Activated gamma-delta T cell treated with Interleukin-2 at 50 U/mL for 16 hours (primary cell): Measurements from ENCODE around the gene JUNB.
"Not testable (repeated sequence)": the region's sequence is repeated elsewhere in the genome, so short reads cannot be mapped to it uniquely, and the experiment has no call there.

Experiments
- DNase-seq: peaks from one replicate; pipeline ENCODE4 v3.0.0-alpha.2; 2020

JUNB gene

DNA sequence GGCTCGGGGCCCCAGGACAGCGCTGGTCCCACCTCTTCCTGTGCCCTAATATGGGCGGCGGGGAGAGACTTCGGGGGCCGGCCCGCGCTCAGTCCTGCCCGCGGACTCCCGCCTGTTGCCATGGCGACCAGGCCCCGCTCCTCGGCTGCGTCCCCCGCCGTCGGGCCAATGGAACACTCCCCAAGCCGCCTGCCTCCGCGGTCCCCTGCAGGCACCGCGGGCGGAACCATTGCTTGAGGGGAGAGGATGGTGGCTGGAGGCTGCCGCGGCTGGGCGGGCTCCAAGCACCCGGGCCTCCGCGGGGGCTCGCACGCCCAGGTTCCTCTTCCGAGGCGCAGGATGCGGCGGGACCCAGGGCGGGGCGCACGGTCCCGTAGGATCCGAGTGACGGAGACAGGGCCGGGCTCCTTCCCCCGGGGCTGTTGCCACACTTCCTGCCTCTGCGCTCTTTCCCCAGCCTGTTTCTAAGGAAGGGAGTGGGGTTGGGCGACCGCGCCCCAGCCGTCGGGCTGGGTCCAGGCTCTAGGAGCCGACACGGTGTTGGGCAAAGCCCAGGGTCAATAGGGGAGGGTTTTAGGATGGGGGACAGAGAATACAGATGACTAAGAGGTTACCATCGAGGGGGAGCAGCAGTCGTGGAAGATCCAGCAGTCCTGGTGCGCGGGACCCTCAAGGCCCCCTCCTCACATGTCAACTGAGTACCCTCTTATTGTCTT, 1.2 kb upstream of the JUNB start:
- peak; percentile 91 for DNase-seq

DNA sequence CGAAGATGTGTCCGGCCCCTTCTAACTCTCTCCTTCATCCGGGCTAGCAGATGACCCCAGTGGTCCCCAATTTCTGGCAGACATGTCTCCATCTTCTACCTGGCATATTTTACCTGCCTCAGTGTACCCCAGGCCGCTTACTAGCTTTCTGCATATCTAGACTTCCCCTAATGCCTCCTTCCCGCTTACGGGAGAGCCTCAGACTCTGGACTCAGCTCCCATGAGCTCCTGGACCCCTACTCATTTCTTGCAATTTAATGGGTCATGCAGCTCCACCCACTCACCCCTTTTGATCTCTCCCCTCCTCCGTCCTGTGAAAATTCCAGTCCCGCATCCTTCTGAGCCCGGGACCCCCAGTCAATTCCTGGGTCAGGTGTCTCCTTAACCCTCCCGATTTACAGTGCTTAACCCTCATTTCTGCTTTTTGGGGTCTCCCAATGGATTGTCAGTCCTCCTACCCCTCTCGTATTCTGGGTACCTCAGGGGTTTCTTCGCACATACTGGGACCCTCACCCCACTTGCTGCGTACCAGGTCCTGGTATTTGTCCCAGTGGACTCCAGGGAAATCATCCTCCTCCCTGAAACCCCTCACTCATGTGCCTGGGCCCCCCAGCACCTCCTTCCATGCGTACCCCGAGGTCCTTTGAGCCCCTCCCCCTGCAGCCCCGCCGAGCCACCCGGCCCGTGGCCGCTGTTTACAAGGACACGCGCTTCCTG, 500 bp upstream of the JUNB start:
- no peak for DNase-seq

DNA sequence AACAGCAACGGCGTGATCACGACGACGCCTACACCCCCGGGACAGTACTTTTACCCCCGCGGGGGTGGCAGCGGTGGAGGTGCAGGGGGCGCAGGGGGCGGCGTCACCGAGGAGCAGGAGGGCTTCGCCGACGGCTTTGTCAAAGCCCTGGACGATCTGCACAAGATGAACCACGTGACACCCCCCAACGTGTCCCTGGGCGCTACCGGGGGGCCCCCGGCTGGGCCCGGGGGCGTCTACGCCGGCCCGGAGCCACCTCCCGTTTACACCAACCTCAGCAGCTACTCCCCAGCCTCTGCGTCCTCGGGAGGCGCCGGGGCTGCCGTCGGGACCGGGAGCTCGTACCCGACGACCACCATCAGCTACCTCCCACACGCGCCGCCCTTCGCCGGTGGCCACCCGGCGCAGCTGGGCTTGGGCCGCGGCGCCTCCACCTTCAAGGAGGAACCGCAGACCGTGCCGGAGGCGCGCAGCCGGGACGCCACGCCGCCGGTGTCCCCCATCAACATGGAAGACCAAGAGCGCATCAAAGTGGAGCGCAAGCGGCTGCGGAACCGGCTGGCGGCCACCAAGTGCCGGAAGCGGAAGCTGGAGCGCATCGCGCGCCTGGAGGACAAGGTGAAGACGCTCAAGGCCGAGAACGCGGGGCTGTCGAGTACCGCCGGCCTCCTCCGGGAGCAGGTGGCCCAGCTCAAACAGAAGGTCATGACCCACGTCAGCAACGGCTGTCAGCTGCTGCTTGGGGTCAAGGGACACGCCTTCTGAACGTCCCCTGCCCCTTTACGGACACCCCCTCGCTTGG, 966 bp downstream of the JUNB start:
- DNase-seq, result peak; percentile 72

DNA sequence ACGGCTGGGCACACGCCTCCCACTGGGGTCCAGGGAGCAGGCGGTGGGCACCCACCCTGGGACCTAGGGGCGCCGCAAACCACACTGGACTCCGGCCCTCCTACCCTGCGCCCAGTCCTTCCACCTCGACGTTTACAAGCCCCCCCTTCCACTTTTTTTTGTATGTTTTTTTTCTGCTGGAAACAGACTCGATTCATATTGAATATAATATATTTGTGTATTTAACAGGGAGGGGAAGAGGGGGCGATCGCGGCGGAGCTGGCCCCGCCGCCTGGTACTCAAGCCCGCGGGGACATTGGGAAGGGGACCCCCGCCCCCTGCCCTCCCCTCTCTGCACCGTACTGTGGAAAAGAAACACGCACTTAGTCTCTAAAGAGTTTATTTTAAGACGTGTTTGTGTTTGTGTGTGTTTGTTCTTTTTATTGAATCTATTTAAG, 1.6 kb downstream of the JUNB start:
- DNase-seq, result no peak

DNA sequence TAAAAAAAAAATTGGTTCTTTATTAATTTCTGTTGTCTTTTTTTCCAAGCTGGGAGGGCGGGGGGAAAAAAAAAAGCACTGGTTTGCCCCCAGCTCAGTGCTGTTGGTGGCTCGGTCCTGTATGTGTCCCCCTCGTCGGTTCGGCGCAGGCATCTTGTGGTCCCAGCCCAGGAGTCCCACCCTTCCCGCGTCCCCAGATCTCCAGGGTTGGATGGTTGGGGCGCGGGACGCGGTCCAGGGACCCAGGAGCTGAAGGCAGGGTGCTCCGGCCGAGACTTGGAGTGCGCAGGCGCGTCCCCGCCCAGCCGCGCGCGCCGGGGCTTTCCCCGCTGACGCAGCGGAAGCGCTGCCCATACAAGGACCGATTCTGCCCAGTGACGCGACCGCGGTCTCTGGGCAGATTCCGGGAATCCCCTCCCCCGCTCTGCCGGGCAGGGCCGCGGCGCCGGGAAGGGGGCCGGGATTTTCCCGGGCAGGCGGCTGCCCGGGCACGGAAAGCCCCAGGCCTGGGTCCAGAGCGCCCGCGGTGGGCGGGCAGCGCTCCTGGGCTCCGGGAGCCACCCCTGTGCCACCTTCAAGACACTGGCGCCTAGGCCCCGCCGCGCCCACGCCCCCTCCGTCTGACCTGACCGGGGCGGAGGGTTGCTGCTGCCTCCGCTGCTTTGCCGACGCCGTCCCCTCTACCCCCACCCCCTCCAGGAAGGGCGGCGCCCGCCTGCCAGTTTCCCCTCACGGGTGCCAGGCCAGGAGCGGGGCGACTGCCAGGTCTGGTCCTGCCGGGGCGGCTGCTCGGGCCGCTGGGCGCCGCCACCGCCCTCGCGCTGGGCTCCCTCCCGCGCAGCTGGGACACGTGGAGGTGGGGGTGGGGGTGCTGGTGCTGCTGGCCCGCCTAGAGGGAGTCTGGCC, 2.3 kb downstream of the JUNB start:
- DNase-seq, result peak; percentile 89

DNA sequence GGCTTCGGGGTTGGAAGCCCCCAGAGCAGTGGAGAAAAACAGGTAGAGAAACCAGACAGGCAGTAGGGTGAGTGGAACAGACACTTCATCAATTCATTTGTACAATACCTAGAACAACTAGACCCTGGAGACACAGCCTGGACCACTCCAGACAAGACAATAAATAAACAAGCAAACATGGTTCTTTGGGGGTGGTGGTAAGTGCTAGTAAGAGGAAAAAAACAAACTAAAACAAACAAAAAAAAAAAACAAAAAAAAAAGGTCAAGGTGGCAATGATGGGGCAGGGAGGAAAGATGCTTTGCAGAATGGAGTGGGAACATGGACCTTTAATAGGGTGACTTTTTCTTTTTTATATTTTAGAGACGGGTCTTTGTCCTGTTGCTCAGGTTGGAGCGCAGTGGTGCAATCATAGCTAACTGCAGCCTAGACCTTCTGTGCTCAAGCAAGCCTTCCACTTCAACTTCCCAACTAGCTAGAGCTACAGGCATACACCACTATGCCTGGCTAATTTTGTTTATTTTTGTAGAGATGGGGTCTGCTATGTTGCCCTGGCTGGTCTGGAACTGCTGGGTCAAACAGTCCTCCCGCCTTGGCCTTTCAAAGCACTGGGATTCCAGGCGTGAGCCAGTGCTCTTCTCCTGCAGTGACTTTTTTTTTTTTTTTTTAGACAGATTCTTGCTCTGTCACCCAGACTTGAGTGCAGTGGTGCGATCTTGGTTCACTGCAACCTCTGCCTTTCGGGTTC, 3.1 kb downstream of the JUNB start:
- no peak for DNase-seq

DNA sequence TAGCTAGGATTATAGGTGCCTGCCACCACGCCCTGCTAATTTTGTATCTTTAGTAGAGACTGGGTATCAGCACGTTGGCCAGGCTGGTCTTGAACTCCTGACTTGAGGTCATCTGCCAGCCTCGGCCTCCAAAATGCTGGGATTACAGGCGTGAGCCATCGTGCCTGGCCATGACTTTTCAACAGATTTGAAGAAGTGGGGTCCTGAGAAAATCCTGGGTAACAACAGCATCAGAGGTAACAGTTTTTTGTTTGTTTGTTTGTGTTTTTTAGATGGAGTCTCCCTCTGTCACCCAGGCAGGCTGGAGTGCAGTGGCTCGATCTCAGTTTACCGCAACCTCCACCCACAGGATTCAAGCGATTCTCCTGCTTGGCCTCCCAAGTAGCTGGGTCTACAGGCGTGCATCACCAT, 3.7 kb downstream of the JUNB start:
- no peak for DNase-seq

DNA sequence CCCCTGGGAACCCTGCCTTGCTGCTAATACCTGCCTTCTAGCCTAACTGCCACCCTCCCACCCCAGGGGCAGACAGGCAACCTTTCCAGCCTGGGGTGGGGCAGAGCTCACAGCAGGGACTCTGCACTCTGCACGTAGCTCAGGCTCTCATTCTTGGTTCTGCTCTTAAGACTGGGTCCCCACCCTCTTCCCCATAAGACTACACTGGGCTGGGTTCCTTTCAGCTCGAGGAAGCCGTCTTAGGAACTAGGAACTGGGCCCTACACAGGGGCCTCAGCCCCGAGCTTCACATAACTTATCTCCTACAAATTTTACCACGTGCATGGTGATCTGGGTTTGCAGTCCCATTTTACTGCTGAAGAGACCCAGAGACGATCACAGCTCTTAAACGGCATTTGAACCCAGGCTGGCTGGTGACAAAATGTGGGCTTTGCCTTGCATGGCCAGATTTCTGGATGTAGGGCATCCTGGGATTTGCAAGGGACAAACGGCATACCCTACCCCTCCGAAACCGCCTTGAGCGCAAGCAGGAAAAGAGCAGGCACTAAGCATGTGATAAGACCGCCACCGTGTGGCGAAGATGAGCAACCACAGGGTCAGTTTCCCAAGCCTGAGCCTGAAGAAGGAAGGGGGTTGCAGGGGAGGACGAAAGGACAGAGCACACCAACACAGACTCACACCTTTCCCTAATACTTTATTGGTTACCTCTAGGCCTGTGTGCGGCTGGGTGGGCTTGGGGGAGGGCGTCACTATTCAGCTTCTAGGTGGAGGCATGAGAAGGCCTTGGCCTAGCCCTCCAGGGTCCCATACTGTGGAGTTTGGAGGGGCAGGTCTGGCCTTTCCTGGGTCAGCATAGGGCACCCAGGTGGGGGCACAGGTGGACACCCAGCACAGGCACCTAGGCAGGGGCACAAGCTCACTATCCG, 5.1 kb downstream of the JUNB start:
- DNase-seq, result peak; percentile 74

DNA sequence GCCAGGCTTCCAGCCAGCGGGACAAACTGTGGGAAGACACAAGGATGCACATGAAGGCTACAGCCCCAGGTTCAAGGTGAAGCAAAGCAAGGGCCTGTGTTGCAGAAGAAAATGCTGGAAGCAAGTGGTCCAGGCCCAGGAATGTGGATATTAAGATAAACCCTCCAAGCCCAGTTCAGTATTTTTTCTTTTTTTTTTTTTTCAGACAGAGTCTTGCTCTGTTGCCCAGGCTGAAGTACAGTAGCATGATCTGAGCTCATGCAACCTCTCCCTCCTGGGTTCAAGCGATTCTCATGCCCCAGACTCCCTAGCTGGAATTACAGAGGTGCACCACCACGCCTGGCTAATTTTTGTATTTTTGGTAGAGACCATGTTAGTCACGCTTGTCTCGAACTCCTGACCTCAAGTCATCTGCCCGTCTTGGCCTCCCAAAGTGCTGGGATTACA, 5.9 kb downstream of the JUNB start:
- no peak for DNase-seq

DNA sequence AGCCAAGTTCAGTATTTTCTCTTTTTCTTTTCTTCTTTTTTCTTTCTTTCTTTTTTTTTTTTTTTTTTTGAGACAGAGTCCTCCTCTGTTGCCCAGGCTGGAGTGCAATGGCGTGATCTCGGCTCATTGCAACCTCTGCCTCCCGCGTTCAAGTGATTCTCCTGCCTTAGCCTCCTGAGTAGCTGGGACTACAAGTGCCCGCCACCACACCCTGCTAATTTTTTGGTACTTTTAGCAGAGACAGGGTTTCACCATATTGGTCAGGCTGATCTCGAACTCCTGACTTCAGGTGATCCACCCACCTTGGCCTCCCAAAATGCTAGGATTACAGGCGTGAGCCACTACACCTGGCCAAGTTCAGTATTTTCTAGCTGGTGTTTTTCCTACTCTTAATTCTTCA, 6.3 kb downstream of the JUNB start:
- DNase-seq, result not testable (repeated sequence)

DNA sequence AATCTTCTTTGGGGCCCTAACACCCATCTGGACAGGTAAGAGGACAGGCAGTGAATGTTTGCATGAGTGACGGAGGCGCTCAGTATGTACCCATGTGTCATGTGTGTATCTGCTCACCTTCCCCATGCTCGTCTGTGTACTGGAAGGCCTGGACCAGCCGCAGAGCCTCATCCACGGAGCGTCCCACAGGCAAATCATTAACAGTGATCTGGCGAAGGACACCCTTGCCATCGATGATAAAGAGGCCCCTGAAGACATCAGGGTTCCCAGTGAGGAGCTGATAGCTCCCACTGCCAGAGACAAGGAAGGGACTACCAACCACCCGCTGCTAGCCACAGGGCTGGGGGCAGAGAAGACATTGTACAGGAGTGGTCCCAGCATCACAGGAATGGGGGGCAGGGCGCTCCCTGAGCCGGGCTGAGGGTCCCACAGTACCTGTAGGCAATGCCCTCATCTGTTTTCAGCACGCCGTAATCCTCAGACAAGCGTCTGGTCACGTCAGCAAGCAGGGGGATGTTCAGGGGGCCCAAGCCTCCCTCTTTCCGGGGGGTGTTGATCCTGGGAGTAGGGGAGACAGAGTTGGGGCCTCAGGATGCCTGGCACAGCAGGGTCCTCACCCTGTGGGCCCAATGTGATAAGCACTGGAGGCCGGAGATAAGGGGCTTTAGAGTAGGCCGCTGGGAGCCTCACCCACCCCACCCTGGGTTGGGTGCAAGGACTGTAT, 8.6 kb downstream of the JUNB start:
- no peak for DNase-seq

DNA sequence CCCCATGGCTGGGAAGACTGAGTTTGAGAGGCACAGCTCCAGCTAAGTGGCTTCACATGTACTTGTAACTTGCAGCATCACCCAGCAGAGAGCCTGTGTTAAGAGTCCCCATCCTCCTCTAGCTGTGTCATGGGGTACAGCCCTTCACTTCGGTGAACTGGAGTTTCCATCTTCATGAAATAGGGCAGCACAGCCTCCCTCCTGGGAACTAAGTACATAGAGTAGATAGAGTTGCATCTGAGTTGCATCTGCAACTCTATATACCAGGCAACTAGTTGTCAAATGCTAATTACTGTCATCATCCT, 9.1 kb downstream of the JUNB start:
- no peak for DNase-seq

DNA sequence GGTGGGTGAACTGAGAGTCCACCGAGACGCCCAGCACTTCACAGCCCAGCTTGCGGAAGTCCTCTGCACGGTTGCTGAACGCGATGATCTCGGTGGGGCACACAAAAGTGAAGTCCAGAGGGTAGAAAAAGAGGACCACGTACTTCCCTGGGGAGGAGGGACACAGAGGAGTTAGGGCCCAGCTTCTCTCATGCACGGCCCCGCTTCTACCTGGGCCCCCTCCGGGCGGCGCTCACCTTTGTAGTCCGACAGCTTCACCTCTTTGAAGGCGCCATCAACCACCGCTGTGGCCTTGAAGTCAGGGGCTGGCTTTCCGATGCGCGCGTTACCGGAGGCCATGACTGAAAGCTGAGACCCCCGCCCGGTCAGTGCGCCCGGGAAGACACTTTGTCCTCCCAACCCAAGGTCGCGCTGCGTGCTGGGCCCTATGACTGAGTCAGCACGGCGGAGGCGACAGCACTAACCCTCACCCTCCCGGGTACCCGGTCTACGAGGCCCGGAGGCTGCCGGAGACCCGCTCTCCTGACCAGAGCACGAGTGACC, 9.7 kb downstream of the JUNB start:
- DNase-seq, result no peak

DNA sequence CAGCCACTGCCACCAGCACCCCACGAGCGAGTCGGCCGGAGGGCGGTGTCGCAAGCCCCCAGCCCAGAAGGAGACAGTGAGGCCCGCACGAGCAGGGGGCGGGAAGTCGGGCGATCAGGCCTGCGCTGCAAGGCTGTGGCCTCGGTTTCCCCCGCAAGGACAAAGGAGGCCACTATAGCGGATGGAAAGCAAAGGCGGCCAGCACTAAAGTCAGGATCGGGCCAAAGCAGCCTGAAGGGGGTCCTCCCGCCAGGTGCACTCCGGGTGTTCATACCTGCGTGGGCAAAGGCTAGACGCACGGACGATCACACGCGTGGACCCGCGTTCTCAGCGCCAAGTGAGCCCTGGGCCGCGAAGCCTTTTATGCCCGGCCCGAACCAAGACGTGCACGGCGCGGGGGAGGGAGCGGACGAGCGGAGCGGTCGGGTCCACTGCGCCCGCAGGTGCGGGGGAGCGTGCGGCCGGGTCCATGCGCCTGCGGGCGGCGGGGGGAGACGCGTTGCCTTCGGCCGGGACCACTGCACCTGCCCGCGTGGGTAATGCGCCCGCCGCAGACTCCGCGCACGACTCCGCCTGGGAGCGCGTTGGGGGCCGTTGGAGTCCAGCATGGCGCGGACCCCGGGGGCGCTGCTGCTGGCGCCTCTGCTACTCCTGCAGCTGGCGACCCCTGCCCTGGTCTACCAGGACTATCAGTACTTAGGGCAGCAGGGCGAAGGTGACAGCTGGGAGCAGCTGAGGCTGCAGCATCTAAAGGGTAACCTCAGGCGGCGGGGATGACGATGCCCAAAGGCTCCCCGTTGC, 10.4 kb downstream of the JUNB start, which contains the start of the genes PRDX2 and THSD8:
Gene PRDX2 (minus strand): TSS at position 335 of the 801 bp plus-strand sequence. CDS start 539 bp downstream, outside the sequence.
Gene THSD8 (plus strand): TSS at position 604 of the 801 bp plus-strand sequence. CDS start 3 bp downstream, at position 607.
- peak; percentile 74 for DNase-seq

DNA sequence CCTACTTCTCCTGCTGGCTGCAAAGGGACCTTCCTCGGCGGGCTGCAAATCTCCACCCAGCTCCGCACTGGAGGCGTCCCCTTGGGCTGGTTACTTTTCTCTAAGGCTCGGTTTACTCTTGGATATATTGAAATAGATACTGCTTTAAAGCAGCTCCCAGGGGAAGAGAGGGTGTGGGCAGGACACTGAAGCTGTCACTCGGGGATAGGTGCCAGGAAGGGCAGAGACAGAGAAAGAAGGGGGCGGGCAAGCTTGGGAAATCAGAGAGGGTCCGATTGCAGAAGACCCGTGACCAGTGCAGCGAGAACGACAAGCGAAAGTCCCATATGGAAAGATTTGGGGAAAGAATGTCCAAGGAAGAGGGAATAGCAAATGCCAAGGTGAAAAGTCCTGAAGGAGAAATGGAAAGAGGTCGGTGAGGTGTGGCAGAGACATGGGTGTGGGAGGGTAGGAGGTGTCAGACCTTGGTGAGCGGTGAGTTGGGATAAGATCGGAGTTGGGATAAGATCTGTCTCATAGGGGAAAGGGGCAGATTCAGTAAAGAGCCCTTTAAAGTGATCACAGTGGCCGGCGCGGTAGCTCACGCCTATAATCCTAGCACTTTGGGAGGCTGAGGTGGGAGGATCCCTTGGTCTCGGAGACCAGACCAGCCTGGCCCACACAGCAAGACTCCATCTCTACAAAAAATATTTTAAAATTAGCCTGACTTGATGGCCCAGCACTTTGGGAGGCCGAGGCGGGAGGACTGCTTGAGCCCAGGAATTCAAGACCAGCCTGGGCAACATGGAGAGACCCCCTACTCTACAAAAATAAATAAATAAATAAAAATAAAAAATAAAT, 11.2 kb downstream of the JUNB start:
- no peak for DNase-seq

DNA sequence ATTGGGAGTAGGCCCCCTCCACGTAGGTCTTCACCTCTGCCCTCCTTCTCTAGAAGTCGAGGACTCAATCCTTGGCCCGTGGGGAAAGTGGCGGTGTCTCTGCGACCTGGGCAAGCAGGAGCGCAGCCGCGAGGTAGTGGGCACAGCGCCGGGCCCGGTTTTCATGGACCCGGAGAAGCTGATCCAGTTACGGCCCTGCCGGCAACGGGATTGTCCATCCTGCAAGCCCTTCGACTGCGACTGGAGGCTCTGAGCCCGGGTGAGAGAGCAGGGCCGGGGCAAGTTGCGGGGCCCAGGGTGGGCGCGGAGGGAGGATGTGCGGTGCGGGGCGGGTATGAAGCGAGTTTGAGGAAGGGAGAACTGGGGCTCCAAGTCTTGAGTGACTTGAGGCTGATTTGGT, 12.8 kb downstream of the JUNB start:
- DNase-seq, result no peak

DNA sequence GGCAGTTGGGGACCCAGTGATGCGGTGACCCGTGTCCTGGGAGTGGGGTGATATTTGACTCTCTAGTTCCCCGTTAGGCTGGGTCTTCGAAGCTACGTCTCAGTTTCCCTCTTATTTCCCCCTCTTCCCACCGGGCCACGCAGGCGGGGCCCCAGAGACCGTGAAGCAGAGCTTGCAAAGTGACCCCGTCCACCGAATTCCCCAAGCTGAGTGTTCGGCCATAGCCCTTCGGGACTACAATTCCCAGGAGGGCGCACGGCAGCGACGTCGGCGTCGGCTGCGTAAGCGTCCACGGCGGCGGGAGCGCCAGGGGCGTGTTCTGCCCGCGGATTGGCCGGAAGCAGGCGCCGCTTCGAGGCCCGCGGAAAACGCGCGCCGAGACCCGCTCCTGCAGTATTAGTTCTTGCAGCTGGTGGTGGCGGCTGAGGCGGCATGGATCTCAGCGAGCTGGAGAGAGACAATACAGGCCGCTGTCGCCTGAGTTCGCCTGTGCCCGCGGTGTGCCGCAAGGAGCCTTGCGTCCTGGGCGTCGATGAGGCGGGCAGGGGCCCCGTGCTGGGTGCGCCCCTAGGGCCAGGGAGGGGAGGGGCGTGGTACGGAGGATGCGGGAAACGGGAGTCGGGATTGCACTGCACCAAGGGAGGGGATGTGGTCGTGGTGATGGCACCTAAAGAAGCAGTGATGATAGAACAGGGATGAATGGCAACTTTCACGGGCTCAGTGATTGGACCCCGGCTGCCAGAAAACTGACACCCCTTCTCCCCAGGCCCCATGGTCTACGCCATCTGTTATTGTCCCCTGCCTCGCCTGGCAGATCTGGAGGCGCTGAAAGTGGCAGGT, 15.2 kb downstream of the JUNB start, which contains the start of gene RNASEH2A:
Gene RNASEH2A (plus strand): TSS at position 343 of the 840 bp plus-strand sequence. CDS start 90 bp downstream, at position 433.
- peak; percentile 82 for DNase-seq
